ENCODE results near the gene ZNF785. TPM values are rescaled to one million over a fixed set of nuclear protein-coding genes. Genes with fewer than 3 reads are reported as not detected.

The ZNF785 gene
- total and polyA plus RNA-seq, 7 donors = 1.3 to 5.4 (median 3.4) TPM

GRCh38 chr16:30604316-30604947 lies 18.9 kb upstream of the ZNF785 start:
- Histone ChIP-seq H3K27ac (no peak overlapping the region), H3K36me3 (ENCODE audit: insufficient read depth in 1 of 2, low read depth in 1 of 2) (peaks cover 8 to 57% of the 10 kb centered on the region in 2 donors), H3K27me3 (ENCODE audit: insufficient read depth in 3 of 3, low read length in 2 of 3) (no peaks in the 10 kb centered on the region), H3K4me3 (no peak overlapping the region), H3K4me1 (peaks cover 5% of the 10 kb centered on the region), H3K9me3 (no peaks in the 10 kb centered on the region)
- WGBS, 3 donors = 91 to 92% (median 92%) methylated on average over 46 to 49 of the region's 49 CpGs
- no peak for TF ChIP-seq CTCF (IDR thresholded peaks at IDR 0.05)
- intact Hi-C loops (cut with DNase I) = no loop called here
- ATAC-seq (peak in 2 of 4 donors; percentile 6 to 13), DNase-seq (no peak)

GRCh38 chr16:30603945-30604315 lies 18.4 kb upstream of the ZNF785 start:
- H3K9me3 ChIP-seq = no peaks in the 10 kb centered on the region
- intact Hi-C loops (cut with DNase I) = no loop called here
- ATAC-seq = peak in 2 of 4 donors; percentile 11 to 48
- peaks cover 1% of the 10 kb centered on the region for H3K4me1 ChIP-seq
- TF ChIP-seq CTCF (IDR thresholded peaks at IDR 0.05) = no peak
- H3K36me3 ChIP-seq (ENCODE audit: insufficient read depth in 1 of 2, low read depth in 1 of 2) = peaks cover 8 to 56% of the 10 kb centered on the region in 2 donors
- no peaks in the 10 kb centered on the region for H3K27me3 ChIP-seq (ENCODE audit: insufficient read depth in 3 of 3, low read length in 2 of 3)
- WGBS, 3 donors = 74 to 87% (median 81%) methylated on average over 7 of the region's 7 CpGs
- no peak overlapping the region for H3K4me3 ChIP-seq
- H3K27ac ChIP-seq = no peak overlapping the region
- no peak for DNase-seq

GRCh38 chr16:30602616-30603277 lies 17.2 kb upstream of the ZNF785 start:
- DNase-seq (no peak), ATAC-seq (peak in 2 of 4 donors; percentile 23 to 67)
- intact Hi-C loops (cut with DNase I) = no loop called here
- Histone ChIP-seq H3K36me3 (ENCODE audit: insufficient read depth in 1 of 2, low read depth in 1 of 2) (peaks cover 8 to 45% of the 10 kb centered on the region in 2 donors), H3K4me3 (no peak overlapping the region), H3K27me3 (ENCODE audit: insufficient read depth in 3 of 3, low read length in 2 of 3) (no peaks in the 10 kb centered on the region), H3K27ac (no peak overlapping the region), H3K9me3 (no peaks in the 10 kb centered on the region), H3K4me1 (no peaks in the 10 kb centered on the region)
- WGBS, 3 donors = 49 to 60% (median 56%) methylated on average over 4 of the region's 4 CpGs
- TF ChIP-seq CTCF (IDR thresholded peaks at IDR 0.05) = no peak

- 80 to 83% (median 82%) methylated on average over 4 of the region's 4 CpGs for WGBS, 3 donors
- H3K36me3 ChIP-seq (ENCODE audit: insufficient read depth in 1 of 2, low read depth in 1 of 2) = peaks cover 8 to 37% of the 10 kb centered on the region in 2 donors
- intact Hi-C loops (cut with DNase I) = no loop called here
Measured at GRCh38 chr16:30601966-30602365, 16.5 kb upstream of the ZNF785 start.

More at GRCh38 chr16:30601966-30602365, 16.5 kb upstream of the ZNF785 start:
- H3K27me3 ChIP-seq (ENCODE audit: insufficient read depth in 3 of 3, low read length in 2 of 3) = no peaks in the 10 kb centered on the region
- ATAC-seq (no peak), DNase-seq (no peak)
- no peak for TF ChIP-seq CTCF (IDR thresholded peaks at IDR 0.05)
- no peaks in the 10 kb centered on the region for H3K4me1 ChIP-seq
- H3K4me3 ChIP-seq = no peak overlapping the region
- no peaks in the 10 kb centered on the region for H3K9me3 ChIP-seq
- no peak overlapping the region for H3K27ac ChIP-seq

All from psoas muscle (tissue), 8 donors.